Panc1 (cell line): ENCODE data around the gene SPDEF.

Experiments
- POLR2AphosphoS5 ChIP-seq: IDR thresholded peaks from 2 replicates; pipeline ENCODE4 v1.6.1; 2012; ENCODE audit warnings: mild to moderate bottlenecking, low read depth, low read length, moderate library complexity
- SIN3A ChIP-seq: IDR thresholded peaks from 2 replicates; pipeline ENCODE4 v1.6.1; 2012; ENCODE audit warnings: low read depth, mild to moderate bottlenecking, low read length, moderate library complexity, borderline replicate concordance; ENCODE audit not compliant: insufficient read depth
- TCF7L2 ChIP-seq: IDR thresholded peaks from 2 replicates; pipeline ENCODE4 v1.6.1; 2011; ENCODE audit warnings: mild to moderate bottlenecking, low read depth, low read length, inconsistent platforms
- TF ChIP-seq, protein P1 (sequence below): fragments of 450-650 bp; IDR thresholded peaks from 2 replicates; pipeline ENCODE4 v1.5.1; 2017; ENCODE audit warnings: mild to moderate bottlenecking
- TF ChIP-seq, protein P2 (sequence below), 2 experiments: IDR thresholded peaks; 2 replicates each; pipeline ENCODE4 v1.6.1; 2011 to 2012; ENCODE audit warnings: low read depth in 2 of 2, control low read depth in 1 of 2, low read length in 1 of 2, mild to moderate bottlenecking in 1 of 2, moderate library complexity in 1 of 2; ENCODE audit not compliant: insufficient read depth in 1 of 2

DNA sequence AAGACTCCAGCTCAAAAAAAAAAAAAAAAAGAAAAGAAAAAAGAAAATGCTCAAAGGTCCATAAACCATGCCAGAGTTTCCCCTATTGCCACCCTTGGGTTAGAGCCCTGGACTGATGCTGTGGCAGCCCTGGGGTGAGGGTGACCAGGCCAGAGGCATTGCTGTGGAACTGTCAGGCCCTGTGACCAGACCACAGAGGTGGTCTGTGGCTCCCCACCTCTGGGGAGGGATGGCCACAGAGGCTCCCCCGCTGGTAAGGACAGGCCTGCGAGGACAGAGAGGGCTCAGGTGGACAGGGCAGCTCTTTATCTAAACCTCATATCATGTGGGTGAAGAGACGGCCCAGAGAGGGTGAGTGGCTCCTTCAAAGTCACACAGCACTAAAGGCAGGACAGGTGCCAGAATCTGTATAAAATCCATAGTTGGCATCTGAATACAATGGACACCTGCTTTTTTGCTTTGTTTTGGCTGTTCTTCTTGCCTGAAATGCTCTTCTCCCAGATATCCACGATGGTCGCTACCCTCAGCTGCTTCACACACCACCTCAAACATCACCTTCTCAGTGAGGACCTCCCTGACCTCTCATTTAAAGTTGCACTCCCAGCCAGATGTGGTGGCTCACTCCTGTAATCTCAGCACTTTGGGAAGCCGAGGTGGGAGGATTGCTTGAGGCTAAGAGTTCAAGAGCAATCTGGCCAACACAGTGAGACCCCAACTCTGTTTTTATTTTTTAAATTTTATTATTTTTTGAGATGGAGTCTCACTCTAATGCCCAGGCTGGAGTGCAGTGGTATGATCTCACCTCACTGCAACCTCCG lies 22.5 kb upstream of the SPDEF start:
- TF ChIP-seq, protein P1, sequence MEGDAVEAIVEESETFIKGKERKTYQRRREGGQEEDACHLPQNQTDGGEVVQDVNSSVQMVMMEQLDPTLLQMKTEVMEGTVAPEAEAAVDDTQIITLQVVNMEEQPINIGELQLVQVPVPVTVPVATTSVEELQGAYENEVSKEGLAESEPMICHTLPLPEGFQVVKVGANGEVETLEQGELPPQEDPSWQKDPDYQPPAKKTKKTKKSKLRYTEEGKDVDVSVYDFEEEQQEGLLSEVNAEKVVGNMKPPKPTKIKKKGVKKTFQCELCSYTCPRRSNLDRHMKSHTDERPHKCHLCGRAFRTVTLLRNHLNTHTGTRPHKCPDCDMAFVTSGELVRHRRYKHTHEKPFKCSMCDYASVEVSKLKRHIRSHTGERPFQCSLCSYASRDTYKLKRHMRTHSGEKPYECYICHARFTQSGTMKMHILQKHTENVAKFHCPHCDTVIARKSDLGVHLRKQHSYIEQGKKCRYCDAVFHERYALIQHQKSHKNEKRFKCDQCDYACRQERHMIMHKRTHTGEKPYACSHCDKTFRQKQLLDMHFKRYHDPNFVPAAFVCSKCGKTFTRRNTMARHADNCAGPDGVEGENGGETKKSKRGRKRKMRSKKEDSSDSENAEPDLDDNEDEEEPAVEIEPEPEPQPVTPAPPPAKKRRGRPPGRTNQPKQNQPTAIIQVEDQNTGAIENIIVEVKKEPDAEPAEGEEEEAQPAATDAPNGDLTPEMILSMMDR: no peak
- no peak for TF ChIP-seq POLR2AphosphoS5
- no peak for TF ChIP-seq TCF7L2
- TF ChIP-seq, protein P2, sequence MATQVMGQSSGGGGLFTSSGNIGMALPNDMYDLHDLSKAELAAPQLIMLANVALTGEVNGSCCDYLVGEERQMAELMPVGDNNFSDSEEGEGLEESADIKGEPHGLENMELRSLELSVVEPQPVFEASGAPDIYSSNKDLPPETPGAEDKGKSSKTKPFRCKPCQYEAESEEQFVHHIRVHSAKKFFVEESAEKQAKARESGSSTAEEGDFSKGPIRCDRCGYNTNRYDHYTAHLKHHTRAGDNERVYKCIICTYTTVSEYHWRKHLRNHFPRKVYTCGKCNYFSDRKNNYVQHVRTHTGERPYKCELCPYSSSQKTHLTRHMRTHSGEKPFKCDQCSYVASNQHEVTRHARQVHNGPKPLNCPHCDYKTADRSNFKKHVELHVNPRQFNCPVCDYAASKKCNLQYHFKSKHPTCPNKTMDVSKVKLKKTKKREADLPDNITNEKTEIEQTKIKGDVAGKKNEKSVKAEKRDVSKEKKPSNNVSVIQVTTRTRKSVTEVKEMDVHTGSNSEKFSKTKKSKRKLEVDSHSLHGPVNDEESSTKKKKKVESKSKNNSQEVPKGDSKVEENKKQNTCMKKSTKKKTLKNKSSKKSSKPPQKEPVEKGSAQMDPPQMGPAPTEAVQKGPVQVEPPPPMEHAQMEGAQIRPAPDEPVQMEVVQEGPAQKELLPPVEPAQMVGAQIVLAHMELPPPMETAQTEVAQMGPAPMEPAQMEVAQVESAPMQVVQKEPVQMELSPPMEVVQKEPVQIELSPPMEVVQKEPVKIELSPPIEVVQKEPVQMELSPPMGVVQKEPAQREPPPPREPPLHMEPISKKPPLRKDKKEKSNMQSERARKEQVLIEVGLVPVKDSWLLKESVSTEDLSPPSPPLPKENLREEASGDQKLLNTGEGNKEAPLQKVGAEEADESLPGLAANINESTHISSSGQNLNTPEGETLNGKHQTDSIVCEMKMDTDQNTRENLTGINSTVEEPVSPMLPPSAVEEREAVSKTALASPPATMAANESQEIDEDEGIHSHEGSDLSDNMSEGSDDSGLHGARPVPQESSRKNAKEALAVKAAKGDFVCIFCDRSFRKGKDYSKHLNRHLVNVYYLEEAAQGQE (IDR thresholded peaks at IDR 0.05; ENCODE audit: insufficient read depth in 1 of 2, low read depth in 2 of 2, low read length in 1 of 2): no peak
- TF ChIP-seq SIN3A: no peak
